ENCODE data around the gene ANKS1A.
"Not testable (repeated sequence)": the region's sequence is repeated elsewhere in the genome, so short reads cannot be mapped to it uniquely, and the experiment has no call there.

The ANKS1A gene, protein sequence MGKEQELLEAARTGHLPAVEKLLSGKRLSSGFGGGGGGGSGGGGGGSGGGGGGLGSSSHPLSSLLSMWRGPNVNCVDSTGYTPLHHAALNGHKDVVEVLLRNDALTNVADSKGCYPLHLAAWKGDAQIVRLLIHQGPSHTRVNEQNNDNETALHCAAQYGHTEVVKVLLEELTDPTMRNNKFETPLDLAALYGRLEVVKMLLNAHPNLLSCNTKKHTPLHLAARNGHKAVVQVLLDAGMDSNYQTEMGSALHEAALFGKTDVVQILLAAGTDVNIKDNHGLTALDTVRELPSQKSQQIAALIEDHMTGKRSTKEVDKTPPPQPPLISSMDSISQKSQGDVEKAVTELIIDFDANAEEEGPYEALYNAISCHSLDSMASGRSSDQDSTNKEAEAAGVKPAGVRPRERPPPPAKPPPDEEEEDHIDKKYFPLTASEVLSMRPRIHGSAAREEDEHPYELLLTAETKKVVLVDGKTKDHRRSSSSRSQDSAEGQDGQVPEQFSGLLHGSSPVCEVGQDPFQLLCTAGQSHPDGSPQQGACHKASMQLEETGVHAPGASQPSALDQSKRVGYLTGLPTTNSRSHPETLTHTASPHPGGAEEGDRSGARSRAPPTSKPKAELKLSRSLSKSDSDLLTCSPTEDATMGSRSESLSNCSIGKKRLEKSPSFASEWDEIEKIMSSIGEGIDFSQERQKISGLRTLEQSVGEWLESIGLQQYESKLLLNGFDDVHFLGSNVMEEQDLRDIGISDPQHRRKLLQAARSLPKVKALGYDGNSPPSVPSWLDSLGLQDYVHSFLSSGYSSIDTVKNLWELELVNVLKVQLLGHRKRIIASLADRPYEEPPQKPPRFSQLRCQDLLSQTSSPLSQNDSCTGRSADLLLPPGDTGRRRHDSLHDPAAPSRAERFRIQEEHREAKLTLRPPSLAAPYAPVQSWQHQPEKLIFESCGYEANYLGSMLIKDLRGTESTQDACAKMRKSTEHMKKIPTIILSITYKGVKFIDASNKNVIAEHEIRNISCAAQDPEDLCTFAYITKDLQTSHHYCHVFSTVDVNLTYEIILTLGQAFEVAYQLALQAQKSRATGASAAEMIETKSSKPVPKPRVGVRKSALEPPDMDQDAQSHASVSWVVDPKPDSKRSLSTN

DNA sequence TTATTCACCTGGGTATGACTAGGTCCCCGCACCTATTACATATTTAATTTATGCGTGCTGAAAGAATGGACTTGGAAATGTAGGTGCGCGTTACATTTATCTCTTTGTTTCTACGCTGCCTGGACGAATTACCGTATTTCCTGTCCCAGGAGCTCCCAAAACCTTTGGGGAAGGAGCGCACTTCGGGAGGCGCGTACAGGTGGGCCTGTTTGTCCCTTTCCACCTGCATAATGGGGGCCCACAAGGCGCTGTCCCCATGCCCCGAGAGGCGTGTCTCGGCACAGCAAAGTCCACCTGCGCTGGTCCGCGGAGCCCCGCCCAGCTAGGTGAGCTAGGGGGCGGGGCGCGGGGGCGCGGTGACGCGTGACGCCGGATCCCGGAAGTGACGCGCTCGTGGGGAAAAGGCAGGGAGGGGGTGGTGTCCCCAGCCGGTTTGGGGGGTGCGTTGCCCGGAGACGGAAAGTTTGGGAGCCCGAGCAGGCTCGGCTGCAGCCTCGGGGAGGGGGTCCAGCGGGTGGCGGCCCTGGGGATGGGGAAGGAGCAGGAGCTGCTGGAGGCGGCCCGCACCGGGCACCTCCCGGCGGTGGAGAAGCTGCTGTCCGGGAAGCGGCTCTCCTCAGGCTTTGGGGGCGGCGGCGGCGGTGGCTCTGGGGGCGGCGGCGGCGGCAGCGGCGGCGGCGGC, at the start of gene ANKS1A:
ANKS1A (plus strand) TSS at position 382 of the 682 bp plus-strand sequence; CDS start at position 530, 148 bp downstream.
- DNase-seq = peak; percentile 12

DNA sequence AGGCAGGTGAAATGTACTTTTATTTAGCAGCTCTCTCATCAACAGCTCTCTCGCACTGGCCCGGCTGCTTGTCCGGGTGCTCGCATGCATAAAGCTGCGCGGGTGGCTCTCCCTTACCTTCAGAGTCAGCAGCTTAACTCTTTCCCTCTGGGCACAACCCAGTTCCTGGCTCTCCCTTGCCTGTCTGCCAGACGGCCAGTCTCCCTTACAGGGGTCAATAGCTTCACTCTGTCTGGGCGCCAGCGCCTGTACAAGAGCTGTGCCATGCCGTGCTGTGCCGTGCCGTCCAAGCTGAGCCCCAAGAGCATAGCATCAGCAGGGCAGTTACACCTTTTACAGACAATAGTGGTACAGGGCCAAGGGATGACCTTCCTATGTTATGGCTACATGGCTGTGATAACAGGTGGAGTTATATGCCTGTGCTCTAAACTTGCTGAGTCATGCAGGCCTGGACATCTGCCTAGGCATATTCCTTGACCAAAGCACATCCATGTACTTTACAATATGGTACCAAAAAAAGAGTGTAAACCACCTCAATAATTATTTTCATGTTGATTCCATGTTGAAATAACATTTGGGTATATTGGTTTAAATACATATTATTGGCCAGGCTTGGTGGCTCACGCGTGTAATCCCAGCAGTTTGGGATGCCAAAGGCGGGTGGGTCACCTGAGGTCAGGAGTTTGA, 49.2 kb upstream of the ANKS1A start:
- DNase-seq = no peak

DNA sequence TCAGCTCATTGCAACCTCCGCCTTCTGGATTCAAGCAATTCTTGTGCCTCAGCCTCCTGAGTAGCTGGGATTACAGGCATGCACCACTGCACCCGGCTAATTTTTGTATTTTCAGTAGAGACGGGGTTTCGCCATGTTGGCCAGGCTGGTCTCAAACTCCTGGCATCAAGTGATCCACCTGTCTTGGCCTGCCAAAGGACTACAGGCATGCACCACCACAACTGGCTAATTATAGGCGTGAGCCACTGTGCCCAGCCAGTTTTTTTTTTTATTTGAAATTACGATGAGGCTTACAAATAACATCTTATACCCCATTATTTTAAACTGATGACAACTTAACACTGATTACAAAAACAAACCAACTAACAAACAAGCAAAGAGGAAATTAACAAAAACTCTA, 40.0 kb upstream of the ANKS1A start:
- not testable (repeated sequence) for DNase-seq

GRCh38 chr6:34851361-34851760, 37.7 kb upstream of the ANKS1A start:
- no peak for DNase-seq

DNA sequence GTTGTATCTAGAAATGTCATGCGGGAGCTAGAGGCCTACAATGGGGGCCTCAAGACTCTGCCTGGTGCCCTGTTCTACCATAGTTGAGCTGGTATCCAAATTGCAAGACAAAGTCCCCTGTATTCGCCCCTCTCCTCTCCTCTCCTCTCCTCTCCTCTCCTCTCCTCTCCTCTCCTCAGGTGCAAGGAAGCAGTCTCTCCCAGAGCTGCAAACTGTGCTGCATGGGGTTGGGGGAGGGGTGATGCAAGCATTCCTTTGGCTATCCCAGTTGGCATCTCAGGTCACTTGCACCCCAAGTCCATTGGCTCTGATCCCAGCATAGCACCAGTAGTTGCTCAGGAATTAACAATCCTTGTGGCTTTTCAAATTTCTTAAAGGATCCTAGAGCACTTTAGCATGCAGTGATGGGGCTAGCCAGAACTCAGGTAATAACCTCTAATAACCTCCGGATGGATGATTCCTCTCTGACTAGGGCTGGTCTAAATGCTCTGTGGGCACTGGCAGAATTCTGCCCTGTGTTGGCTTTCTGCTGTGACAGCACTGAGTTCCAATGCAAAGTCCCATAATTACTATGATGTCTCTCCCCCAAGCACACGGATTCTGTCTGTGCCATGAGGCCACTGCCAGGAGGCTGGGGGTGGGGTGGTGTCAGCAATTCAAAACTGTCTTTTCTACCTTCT, 36.5 kb upstream of the ANKS1A start:
- DNase-seq = no peak

DNA sequence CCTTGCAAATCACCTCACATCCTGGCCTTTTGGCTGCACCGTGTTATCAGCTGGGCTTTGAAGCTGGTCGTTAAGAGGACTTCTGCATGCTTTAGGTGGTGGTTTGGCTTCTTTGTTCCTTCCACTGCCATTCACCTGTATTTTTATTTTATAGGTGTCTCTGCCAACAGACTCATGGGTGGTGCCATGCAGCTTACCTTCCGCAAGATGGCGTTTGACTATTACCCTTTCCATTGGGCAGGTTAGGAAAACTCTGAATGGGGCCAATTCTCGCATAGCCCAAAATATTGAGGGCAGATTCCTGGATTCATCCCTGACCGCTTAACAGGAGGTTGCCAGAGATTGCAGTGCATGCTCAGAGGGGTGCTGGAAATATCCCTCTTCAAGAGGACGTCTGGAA, 33.6 kb upstream of the ANKS1A start:
- no peak for DNase-seq

GRCh38 chr6:34858681-34859080, 30.4 kb upstream of the ANKS1A start:
- DNase-seq = no peak

- DNase-seq = no peak
Observed at GRCh38 chr6:34859951-34860350, 29.1 kb upstream of the ANKS1A start.

GRCh38 chr6:34860776-34861175, 28.3 kb upstream of the ANKS1A start:
- DNase-seq = no peak

DNA sequence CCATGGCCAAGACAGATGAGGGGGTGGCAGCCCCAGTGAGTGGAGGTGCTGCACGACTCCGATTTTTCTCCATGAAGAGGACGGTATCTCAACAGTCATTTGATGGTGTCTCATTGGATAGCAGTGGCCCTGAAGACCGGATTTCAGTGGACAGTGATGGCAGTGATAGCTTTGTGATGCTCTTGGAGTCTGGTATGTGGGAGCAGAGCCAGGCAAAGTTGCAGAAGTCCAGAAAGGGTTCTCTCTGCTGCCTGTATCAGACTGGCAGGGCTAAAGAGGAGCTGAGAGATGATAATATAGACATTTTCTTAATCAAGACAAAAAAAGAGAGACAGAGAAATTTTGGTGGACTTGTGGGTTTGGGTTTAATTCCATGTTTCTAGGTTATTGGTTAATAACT, 25.0 kb upstream of the ANKS1A start:
- DNase-seq = no peak

GRCh38 chr6:34865107-34865506, 23.9 kb upstream of the ANKS1A start:
- no peak for DNase-seq

DNA sequence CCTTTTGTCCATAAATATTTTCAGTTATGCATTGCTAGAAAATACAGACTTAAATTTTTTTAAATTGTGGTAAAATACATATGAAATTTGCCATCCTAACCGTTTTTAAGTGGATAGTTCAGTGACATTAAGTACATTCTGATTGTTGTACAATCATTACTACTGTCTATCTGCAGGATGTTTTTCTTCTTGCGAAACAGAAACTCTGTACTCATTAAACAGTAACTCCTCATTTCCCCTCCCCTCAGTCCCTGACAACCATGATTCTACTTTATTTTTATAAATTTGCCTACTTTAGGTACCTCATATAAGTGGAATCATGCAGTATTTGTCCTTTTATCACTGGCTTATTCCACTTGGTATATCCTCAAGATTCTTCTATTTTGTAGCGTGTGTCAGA, 22.5 kb upstream of the ANKS1A start:
- no peak for DNase-seq

- no peak for DNase-seq
Observed at GRCh38 chr6:34867484-34867883, 21.6 kb upstream of the ANKS1A start.

DNA sequence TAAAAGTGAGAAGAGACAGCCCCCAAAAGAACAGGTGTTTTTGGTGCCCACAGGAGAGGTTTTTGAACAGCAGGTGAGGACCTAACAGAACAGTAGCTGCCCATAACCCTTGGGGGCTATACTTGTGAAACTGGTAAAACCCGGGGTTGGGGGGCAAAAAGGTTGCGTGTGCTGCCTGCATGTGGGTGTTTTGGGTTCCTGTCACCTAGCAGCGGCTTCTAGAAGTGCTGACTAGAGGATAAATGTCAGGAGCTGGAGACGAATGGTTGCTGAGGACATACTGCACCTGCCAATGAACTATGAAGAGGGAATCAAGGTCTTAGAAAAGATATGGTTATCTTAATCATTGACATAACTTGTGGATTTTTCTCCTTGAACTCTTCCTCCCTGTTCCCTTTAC, 17.2 kb upstream of the ANKS1A start:
- DNase-seq = no peak

- DNase-seq = no peak
Observed at GRCh38 chr6:34872332-34872731, 16.7 kb upstream of the ANKS1A start.

GRCh38 chr6:34875292-34876213, 13.5 kb upstream of the ANKS1A start:
- DNase-seq = no peak

DNA sequence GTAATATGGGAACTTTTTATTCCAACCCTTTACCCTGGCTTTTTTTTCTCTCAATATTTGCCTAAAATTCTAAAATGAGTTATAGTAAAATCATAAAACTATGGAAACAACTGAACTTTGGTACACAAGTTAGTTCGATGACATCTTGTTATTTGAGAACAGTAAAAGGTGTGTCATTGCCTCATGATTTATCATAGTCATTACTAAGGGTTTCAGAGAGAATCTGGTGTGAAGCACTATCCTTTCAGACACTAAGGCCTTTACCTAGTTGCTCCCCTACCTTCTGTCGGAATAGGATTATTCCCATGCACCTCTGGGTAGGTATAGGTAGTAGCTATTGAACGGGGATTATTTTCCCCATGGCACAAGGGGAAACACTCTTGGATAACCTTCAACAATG, 12.6 kb upstream of the ANKS1A start:
- DNase-seq = no peak

DNA sequence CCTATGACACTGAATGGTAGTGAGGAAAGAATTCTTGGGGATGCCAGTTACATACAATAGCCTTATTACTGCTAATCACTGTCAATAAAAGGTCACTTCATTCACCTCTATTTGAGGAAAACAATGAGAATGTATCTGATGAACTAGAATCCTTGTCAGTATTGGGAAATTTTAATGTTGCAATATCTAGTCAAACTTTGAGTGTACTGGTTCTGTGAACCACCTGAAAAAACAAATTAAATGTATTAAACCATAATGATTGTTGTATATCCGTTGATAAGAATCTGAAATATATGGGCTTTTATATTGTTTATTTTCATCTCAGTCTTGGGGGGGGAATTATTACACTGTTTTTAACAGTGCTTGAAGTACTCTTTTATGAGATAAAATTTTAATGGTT, 11.8 kb upstream of the ANKS1A start:
- no peak for DNase-seq

DNA sequence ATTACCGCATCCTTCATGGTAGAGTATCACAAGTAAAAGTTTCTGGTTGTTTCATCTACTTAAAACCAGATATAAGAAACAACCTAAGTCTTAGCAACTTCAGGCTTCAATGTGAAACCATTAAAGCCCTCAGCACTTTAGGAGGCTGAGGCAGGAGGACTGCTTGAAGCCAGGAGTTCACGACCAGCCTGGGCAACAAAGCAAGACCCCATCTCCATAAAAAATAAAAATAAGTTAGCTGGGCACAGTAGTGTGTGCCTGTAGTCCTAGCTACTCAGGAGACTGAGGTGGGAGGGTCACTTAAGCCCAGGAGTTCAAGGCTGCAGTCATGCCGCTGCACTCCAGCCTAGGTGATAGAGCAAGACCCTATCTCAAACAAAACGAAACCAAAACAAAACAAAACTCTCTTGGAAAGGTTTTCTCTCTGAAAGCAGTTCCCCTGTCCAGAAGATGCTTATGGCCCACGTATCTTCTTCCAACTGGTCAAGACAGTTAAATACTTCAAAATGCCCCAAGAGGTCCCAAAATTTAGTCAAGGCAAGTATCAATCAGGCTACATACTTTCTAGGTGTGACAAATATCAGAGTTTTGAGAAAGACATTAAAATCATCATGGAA, 11.1 kb upstream of the ANKS1A start:
- DNase-seq = no peak

GRCh38 chr6:34884073-34884472, 5.0 kb upstream of the ANKS1A start:
- not testable (repeated sequence) for DNase-seq
